HG02798 (cell line): ENCODE data around the gene GREB1L.

ENCODE experiments used
- ATAC-seq: cut with Tn5 transposase; IDR thresholded peaks from one replicate; pipeline ENCODE4 v1.9.1; 2021; ENCODE audit warnings: mild to moderate bottlenecking; ENCODE audit not compliant: unreplicated experiment, poor library complexity

GREB1L gene

GRCh38 chr18:21472741-21473140 is 230.7 kb downstream of the GREB1L start:
- no peak for ATAC-seq

GRCh38 chr18:21474621-21475020 is 232.6 kb downstream of the GREB1L start:
- ATAC-seq = no peak

DNA sequence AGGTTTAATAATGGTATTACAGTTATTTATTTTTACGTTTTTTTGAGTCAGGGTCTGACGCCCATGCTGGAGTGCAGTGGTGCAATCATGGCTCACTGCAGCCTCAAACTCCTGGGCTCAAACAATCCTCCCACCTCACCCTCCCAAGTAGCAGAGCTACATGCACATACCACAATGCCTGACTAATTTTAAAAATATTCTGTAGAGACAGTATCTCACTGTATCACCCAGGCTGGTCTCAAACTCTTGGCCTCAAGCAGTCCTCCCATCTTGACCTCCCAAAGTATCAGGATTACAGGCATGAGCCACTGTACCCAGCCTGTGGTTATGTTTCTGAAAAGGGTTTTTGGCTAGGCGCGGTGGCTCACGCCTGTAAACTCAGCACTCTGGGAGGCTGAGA is 237.7 kb downstream of the GREB1L start:
- no peak for ATAC-seq

GRCh38 chr18:21481739-21482138 is 239.7 kb downstream of the GREB1L start:
- no peak for ATAC-seq

DNA sequence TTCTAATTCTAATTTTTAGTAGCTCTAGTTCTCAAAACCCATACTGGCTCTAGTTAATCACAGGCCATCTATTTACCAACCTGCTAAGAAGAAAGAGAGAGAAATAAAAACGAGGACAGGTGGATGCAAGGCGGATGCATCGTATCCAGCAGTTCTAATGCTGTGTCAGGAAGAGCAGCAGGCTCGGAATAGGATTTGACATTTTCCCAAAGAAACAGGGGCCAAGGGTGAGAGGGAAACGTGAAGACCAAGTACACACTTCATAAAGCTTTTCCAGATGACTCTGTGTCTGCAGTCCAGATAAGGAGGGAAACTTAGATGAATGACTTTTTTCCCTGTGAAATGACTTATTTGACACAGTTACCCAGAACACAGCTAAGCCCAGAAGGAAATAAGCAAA is 241.0 kb downstream of the GREB1L start:
- ATAC-seq = no peak

DNA sequence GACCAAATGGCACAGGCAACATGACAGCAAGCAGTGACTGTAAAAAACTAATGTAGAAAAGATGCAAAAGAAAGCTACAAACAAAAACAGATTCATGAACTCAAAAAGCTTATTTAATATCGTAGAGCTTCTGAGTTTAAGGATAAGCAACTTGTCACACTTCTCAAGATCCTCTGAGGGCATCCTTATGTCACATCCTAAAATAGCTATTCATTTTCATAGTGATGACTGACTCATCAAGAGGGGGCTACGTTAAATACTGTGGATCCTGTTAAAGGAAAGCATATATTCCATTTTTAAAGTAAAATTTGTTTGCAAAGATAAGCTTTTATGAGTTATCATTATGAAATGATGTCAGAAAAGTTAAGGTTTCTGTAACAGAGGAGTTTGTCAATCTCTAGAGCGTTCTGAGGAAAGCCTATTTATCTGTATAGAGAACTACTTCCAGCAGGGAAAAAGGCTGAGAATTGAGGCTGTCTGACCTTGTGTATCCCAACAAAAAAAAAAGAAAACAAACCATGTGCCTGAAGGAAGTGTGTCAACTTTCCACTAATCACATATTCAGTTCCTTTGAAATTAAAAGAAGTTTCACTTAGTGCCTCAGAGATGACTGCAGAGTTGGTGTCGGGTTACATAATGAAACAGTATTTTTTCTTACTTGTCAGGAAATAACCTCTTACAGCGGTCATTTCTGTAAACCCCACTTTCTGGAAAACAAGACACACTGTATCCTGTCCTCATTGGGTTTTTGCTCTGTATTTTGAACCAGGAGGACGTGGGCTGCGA is 243.0 kb downstream of the GREB1L start:
- no peak for ATAC-seq

DNA sequence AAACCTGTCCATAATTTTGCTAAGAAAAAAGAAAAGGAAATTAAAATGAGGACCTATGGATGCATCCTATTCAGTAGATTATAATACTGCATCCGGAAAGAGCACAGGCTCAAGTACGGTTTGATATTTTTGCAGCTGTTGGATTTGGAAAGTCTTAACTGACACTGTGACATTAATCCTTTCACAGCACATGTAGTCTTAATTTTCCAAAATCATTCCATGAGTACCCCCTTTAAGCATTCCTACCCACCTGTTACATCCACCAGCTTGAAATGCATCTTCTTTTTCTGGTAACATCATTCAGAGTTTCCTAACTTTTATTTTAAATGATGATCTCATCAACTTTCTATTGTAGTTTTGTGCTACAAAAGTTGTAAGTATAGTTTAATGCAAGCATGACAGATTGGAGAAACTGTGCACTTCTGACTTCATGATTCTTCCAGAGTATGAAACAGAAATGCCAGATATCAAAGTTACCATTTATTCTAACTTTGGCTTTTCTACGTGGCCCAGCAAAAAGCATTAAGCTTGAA is 244.9 kb downstream of the GREB1L start:
- no peak for ATAC-seq

GRCh38 chr18:21489119-21489750 is 247.2 kb downstream of the GREB1L start:
- no peak for ATAC-seq

GRCh38 chr18:21489919-21490495 is 248.0 kb downstream of the GREB1L start:
- no peak for ATAC-seq

DNA sequence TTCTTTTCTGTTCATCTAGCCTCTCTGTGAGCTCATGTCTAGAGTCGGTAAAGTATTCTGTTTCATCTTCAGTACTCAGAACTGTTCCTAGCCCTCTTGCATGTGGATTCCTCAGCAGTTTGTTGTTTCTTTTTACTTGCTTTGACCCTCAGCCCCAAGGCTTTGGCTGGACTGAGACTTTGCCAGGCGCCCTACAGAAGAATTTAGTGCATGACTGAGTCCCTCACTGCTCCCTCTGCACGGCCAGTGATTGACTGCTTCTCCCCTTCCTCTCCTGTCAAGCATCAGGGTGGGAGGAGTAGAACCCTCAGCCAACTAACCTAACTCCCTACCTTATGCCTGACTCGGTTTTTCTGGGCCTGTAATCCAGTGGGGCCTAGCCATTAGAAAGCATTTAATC is 248.7 kb downstream of the GREB1L start:
- ATAC-seq = no peak

GRCh38 chr18:21496277-21496835 is 254.3 kb downstream of the GREB1L start:
- no peak for ATAC-seq

GRCh38 chr18:21499997-21500396 is 258.0 kb downstream of the GREB1L start:
- ATAC-seq = no peak

DNA sequence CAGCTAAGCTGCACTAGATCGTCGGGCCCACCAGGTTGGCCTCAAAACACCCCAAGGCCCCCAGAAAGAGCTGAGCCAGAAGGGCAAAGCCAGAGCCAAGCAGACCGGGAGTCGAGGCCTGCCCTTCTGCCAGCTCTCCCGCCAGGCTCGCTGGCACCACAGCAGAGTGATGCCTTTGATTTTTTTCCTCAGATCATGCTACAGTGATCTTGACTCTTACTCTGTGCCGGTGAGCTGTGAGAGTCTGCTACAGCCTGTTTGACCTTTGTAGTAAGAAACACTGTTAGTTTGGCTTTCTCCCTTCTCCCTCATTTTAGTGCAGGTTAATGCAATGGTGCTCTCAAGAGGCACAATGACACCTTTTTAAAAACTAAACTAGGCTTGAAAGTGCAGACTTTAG is 260.6 kb downstream of the GREB1L start:
- no peak for ATAC-seq

DNA sequence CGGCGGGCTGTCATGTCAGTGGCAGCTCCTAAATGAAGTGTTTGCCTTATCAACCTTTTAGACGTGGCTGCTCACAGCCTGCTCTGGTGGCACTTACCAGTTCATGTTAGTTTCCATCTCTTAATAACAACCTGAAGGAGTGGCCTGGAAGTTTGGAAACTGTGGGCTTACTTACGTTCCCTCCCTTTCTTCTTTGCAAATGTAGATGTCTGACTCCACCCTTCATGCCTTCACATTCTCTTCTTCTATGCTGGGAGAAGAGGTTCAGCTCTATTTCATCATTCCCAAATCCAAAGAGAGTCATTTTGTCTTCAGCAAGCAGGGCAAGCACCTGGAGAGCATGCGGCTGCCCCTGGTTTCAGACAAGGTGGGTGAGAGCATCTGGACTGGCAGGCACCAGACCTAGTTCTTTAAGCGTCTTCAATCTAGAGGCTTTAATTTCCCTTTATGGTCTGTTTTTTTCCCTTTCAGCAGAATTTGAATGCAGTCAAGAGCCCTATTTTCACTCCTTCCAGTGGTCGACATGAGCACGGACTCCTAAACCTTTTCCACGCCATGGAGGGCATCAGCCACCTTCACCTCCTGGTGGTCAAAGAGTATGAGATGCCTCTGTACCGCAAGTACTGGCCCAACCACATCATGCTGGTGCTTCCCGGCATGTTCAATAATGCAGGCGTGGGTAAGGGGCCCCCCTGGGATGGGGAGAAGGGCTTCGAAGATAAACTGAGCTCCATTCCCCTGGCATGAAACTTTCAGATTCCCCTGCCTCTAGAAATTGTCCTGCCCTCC is 266.1 kb downstream of the GREB1L start:
- no peak for ATAC-seq

DNA sequence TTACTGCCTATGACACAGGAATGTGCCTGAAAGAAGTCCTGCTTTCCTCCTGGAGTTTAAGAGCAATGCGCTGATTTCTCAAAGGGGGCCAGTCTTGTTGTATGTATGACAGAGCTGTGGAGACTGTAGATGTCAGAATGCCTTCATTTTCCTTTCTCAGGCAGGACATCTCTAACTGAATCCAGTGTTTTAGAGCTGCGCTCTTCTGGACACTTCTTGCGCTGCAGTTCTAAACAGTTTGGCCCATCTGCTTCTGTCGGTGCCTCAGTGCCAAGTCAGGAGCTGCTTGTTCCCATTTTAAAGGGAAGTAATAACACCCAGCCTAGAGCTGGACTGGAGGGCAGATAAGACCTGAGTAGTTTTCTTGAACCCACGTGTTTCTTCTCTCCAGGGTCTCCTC is 267.0 kb downstream of the GREB1L start:
- ATAC-seq = no peak

GRCh38 chr18:21513292-21513691 is 271.3 kb downstream of the GREB1L start:
- no peak for ATAC-seq

DNA sequence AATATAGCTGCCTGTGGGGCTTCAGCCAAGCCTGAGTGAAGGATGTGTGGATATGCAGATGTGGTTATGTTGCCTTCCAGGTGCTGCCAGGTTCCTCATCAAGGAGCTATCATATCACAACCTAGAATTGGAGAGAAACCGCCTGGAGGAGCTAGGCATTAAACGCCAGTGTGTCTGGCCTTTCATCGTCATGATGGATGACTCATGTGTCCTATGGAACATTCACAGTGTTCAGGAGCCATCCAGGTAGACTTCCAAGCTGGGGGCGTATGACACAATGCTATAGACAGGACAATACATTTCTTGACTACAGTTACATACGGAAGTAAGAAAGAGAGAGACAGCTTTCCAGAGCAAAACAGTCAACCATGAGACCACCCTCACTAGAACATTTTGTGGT is 271.7 kb downstream of the GREB1L start:
- ATAC-seq = no peak

DNA sequence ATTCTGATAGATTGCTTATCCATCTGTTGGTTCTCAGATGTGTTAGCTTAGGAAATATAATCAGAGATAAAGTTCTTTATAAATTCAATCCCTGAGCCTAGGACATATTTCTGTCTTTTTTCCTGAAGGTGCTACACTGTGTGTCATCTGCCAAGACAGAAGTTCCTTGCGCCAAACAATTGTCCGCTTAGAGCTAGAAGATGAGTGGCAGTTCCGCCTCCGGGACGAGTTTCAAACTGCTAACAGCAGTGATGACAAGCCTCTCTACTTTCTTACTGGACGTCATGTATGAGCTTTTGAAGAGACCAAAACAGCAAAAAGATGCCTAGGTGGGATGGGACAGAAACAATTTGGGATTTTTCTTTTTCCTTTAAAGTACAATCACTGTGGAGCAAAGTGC is 280.5 kb downstream of the GREB1L start:
- no peak for ATAC-seq

- ATAC-seq = no peak
Measured at GRCh38 chr18:21525916-21526315, 283.9 kb downstream of the GREB1L start.

DNA sequence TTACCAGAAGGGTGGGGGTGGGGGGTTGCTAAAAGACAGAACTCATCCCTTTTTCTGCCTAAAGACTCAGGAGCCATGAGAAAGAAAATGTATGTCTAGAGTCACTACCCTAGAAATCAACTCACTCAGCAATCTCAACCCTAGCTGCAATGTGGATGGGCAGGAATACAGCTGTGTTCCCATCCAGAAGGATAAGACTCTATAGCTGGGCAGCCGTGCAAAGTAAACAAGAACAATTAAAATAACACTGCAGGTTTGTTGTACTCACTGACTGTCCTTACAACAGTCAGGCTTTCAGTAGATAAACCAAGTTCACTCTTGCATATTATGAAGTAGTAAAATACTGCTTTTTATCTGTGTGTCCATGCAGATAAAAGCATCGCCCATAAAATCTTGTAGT is 284.4 kb downstream of the GREB1L start:
- ATAC-seq = no peak
